H1 (cell line): Measurements from ENCODE around the gene PDZD2. TPM values are rescaled to one million over a fixed set of nuclear protein-coding genes. Genes with fewer than 3 reads are reported as not detected.

Source experiments
- CTCF ChIA-PET: fragments of 300-600 bp; sonication (Branson Sonifier 250); formaldehyde crosslinking; loops from one replicate; lab custom pipeline; 2021; ENCODE audit not compliant: partially characterized antibody; lab: Charles Lee
- POLR2A ChIA-PET: fragments of 300-600 bp; sonication (Branson Sonifier 250); formaldehyde crosslinking; loops from one replicate; lab custom pipeline; 2021; ENCODE audit warnings: inconsistent platforms; ENCODE audit not compliant: partially characterized antibody; lab: Charles Lee
- DNase-seq, 2 experiments: peaks; one replicate each; pipeline versions ENCODE4 v3.0.0 to v3.0.0-alpha.2; 2010 to 2022; ENCODE audit warnings: low spot score in 2 of 2, low read depth in 1 of 2, mixed read lengths in 1 of 2
- FAIRE-seq: peaks from 2 replicates; lab custom pipeline; 2011; peaks lifted over from hg19 to GRCh38; lab: Jason Lieb, UNC
- H2AFZ ChIP-seq: 2 replicates; pipeline ENCODE4 v1.8.1; 2012; ENCODE audit warnings: low read length, inconsistent platforms
- H2AK5ac ChIP-seq: 2 replicates; pipeline ENCODE4 v1.6.1; 2013; ENCODE audit warnings: low read depth, low read length
- H2BK120ac ChIP-seq: replicated peaks from 2 replicates; pipeline ENCODE3; 2013; ENCODE audit warnings: low read depth, low read length, inconsistent platforms
- H2BK12ac ChIP-seq: 2 replicates; pipeline ENCODE4 v1.6.1; 2013; ENCODE audit warnings: low read depth, low read length
- H2BK15ac ChIP-seq: 2 replicates; pipeline ENCODE4 v1.6.1; 2013; ENCODE audit warnings: low read length
- H2BK20ac ChIP-seq: 2 replicates; pipeline ENCODE4 v1.6.1; 2013; ENCODE audit warnings: low read length
- H2BK5ac ChIP-seq: 2 replicates; pipeline ENCODE4 v1.6.1; 2013; ENCODE audit warnings: low read depth, low read length
- H3K14ac ChIP-seq: 2 replicates; pipeline ENCODE4 v1.6.1; 2013; ENCODE audit warnings: inconsistent platforms; ENCODE audit not compliant: insufficient read length
- H3K18ac ChIP-seq: 2 replicates; pipeline ENCODE4 v1.6.1; 2013; ENCODE audit warnings: low read length; ENCODE audit errors: extremely low read depth
- H3K23ac ChIP-seq: 2 replicates; pipeline ENCODE4 v1.6.1; 2013; ENCODE audit warnings: inconsistent platforms; ENCODE audit not compliant: insufficient read length
- H3K23me2 ChIP-seq: 2 replicates; pipeline ENCODE4 v1.6.1; 2013; ENCODE audit warnings: low read depth, low read length
- H3K27ac ChIP-seq: 2 replicates; pipeline ENCODE4 v1.6.1; 2011; ENCODE audit warnings: low read depth, low read length, inconsistent platforms
- H3K27me3 ChIP-seq, 4 experiments: replicated peaks in 1 of 4; 1 replicate in 1 of 4; 2 replicates in 3 of 4; pipeline versions ENCODE4 v1.6.1 to v1.8.1; 2011 to 2013; ENCODE audit warnings: low read length in 3 of 4, mild to moderate bottlenecking in 3 of 4, inconsistent platforms in 2 of 4, mixed read lengths in 2 of 4, moderate library complexity in 1 of 4; ENCODE audit not compliant: control insufficient read depth in 3 of 4, insufficient read depth in 3 of 4; ENCODE audit errors: extremely low read depth in 1 of 4
- H3K36me3 ChIP-seq, 4 experiments: 2 replicates each; pipeline versions ENCODE4 v1.6.1 to v1.8.1; 2011 to 2013; ENCODE audit warnings: mild to moderate bottlenecking in 4 of 4, low read length in 3 of 4, moderate library complexity in 2 of 4, control low read depth in 1 of 4, inconsistent platforms in 1 of 4; ENCODE audit not compliant: insufficient read depth in 4 of 4, control insufficient read depth in 2 of 4
- H3K4ac ChIP-seq: replicated peaks from 2 replicates; pipeline ENCODE3; 2013; ENCODE audit warnings: low read length, low read depth, mixed read lengths, inconsistent platforms; ENCODE audit not compliant: insufficient read length
- H3K4me1 ChIP-seq, 4 experiments: replicated peaks in 1 of 4; 1 replicate in 1 of 4; 2 replicates in 3 of 4; pipeline versions ENCODE4 v1.6.1 to v1.8.1; 2011 to 2013; ENCODE audit warnings: low read length in 3 of 4, inconsistent platforms in 2 of 4, mixed read lengths in 1 of 4; ENCODE audit not compliant: insufficient read depth in 4 of 4, control insufficient read depth in 3 of 4
- H3K4me2 ChIP-seq, 2 experiments: 2 replicates each; pipeline versions ENCODE4 v1.6.1 to v1.8.1; 2011 to 2013; ENCODE audit warnings: low read depth in 2 of 2, low read length in 2 of 2, control low read depth in 1 of 2, inconsistent platforms in 1 of 2, mild to moderate bottlenecking in 1 of 2; ENCODE audit not compliant: insufficient read depth in 1 of 2
- H3K4me3 ChIP-seq, 4 experiments: fragments of 200-600, 300-600 bp in 1 of 4; sonication (generic), shearing (Covaris generic), sonication (Bioruptor Twin) in 1 of 4; 2 replicates each; pipeline versions ENCODE4 v1.5.1 to v1.8.1; 2011 to 2016; ENCODE audit warnings: low read length in 4 of 4, low read depth in 3 of 4, control low read depth in 2 of 4, inconsistent platforms in 2 of 4, mild to moderate bottlenecking in 2 of 4, mixed read lengths in 1 of 4, moderate library complexity in 1 of 4; ENCODE audit not compliant: insufficient read depth in 2 of 4; ENCODE audit errors: extremely low read depth in 1 of 4
- H3K56ac ChIP-seq: replicated peaks from 2 replicates; pipeline ENCODE3; 2013; ENCODE audit warnings: low read depth, mild to moderate bottlenecking, mixed read lengths, low read length, inconsistent platforms; ENCODE audit not compliant: insufficient read length
- H3K79me1 ChIP-seq: 2 replicates; pipeline ENCODE4 v1.6.1; 2013; ENCODE audit warnings: low read depth, low read length, control low read depth
- H3K79me2 ChIP-seq, 2 experiments: 2 replicates each; pipeline versions ENCODE4 v1.6.1 to v1.8.1; 2012 to 2013; ENCODE audit warnings: low read length in 2 of 2, mild to moderate bottlenecking in 2 of 2, inconsistent platforms in 1 of 2; ENCODE audit not compliant: insufficient read depth in 2 of 2, control insufficient read depth in 1 of 2
- H3K9ac ChIP-seq, 4 experiments: replicated peaks in 1 of 4; 1 replicate in 1 of 4; 2 replicates in 3 of 4; pipeline versions ENCODE4 v1.6.1 to v1.8.1; 2011 to 2013; ENCODE audit warnings: low read depth in 3 of 4, low read length in 3 of 4, control low read depth in 2 of 4, mild to moderate bottlenecking in 2 of 4, moderate library complexity in 2 of 4, inconsistent platforms in 1 of 4; ENCODE audit errors: extremely low read depth in 1 of 4
- H3K9me3 ChIP-seq, 2 experiments: 2 replicates each; pipeline versions ENCODE4 v1.6.1 to v1.8.1; 2012 to 2013; ENCODE audit warnings: mild to moderate bottlenecking in 2 of 2, moderate library complexity in 2 of 2, control low read depth in 1 of 2, inconsistent platforms in 1 of 2, low read depth in 1 of 2, low read length in 1 of 2, mixed read lengths in 1 of 2; ENCODE audit not compliant: insufficient read depth in 2 of 2
- H4K20me1 ChIP-seq, 2 experiments: replicated peaks in 1 of 2; 2 replicates each; pipeline versions ENCODE3 to v1.8.1; 2011 to 2013; ENCODE audit warnings: inconsistent platforms in 2 of 2, low read length in 2 of 2, mild to moderate bottlenecking in 1 of 2; ENCODE audit not compliant: insufficient read depth in 2 of 2, control insufficient read depth in 1 of 2
- H4K5ac ChIP-seq: 2 replicates; pipeline ENCODE4 v1.6.1; 2013; ENCODE audit warnings: low read length, low read depth, mixed read lengths, inconsistent platforms; ENCODE audit not compliant: insufficient read length
- H4K8ac ChIP-seq: 2 replicates; pipeline ENCODE4 v1.8.0; 2013; ENCODE audit warnings: mild to moderate bottlenecking, moderate library complexity, low read length, inconsistent platforms; ENCODE audit not compliant: insufficient read depth; ENCODE audit errors: extremely low read depth
- H4K91ac ChIP-seq: replicated peaks from 2 replicates; pipeline ENCODE3; 2013; ENCODE audit warnings: low read length, mixed read lengths, inconsistent platforms; ENCODE audit not compliant: insufficient read length
- RAD21 ChIP-seq, 2 experiments: IDR thresholded peaks in 1 of 2; conservative IDR thresholded peaks in 1 of 2; 2 replicates each; pipeline ENCODE4 v1.6.1; 2011; ENCODE audit warnings: low read depth in 2 of 2, low read length in 2 of 2, improper control_type of control experiment in 1 of 2, inconsistent platforms in 1 of 2, mild to moderate bottlenecking in 1 of 2, moderate library complexity in 1 of 2
- SRF ChIP-seq: IDR thresholded peaks from 2 replicates; pipeline ENCODE4 v1.6.1; 2011; ENCODE audit warnings: mild to moderate bottlenecking, low read depth, low read length, moderate library complexity
- TCF12 ChIP-seq: IDR thresholded peaks from 2 replicates; pipeline ENCODE4 v1.6.1; 2011; ENCODE audit warnings: low read depth, mild to moderate bottlenecking, low read length
- YY1 ChIP-seq: IDR thresholded peaks from 2 replicates; pipeline ENCODE4 v1.6.1; 2011; ENCODE audit warnings: low read depth, mild to moderate bottlenecking, low read length
- WGBS, 2 experiments: shearing (Covaris generic) in 1 of 2; methylation state at CpG; one replicate each; pipeline versions ENCODE4 v1.1.6 to v1.1.7; 2013 to 2015; ENCODE audit warnings: low lambda C conversion rate in 2 of 2, mixed read lengths in 2 of 2, inconsistent platforms in 1 of 2, low coverage in 1 of 2, missing lambda C conversion rate in 1 of 2; ENCODE audit not compliant: insufficient replicate concordance in 2 of 2, insufficient coverage in 1 of 2, insufficient read length in 1 of 2; ENCODE audit errors: extremely low coverage in 1 of 2, missing lambda C conversion rate in 1 of 2; 5-methylcytosine and 5-hydroxymethylcytosine counted together
- polyA plus RNA-seq, 7 experiments: library from polyadenylated mRNA; depleted of rRNA in 3 of 7; stranded (reverse) in 5 of 7; unstranded in 2 of 7; fragments of >200 nt in 5 of 7; fragments of 200-250 nt in 2 of 7; gene quantifications; 1 replicate in 5 of 7; 2 replicates in 1 of 7; 4 replicates in 1 of 7; pipeline versions ENCODE4 v1.2.1 to v1.2.3, GENCODE V29; 2011 to 2013; ENCODE audit warnings: missing spikeins in 2 of 7, mixed read lengths in 2 of 7
- total RNA-seq: library from RNA; stranded (reverse); fragmentation: NEBNext Ultra II Directional; extraction: Animal tissue kit (Norgen Biotek cat#: 25700); gene quantifications from 2 replicates; pipeline ENCODE4 v1.2.1, GENCODE V29; 2021
- TF ChIP-seq, protein P1 (sequence below), 3 experiments: IDR thresholded peaks; 1 replicate in 2 of 3; 2 replicates in 1 of 3; pipeline versions ENCODE4 v1.5.1 to v1.6.1; 2011; ENCODE audit warnings: low read length in 3 of 3, mild to moderate bottlenecking in 3 of 3, inconsistent platforms in 2 of 3, low read depth in 1 of 3, moderate library complexity in 1 of 3; ENCODE audit not compliant: insufficient read depth in 1 of 3; ENCODE audit errors: control extremely low read depth in 1 of 3

The PDZD2 gene
- total and polyA plus RNA-seq, 2 of the 8 experiments (the other 6 are each of a cell fraction or from before 2014, with no cell fraction given), result 1.2 to 6.8 TPM

GRCh38 chr5:32092938-32093812 is 454.2 kb downstream of the PDZD2 start:
- H3K27me3 ChIP-seq, result no peaks in the 10 kb centered on the region
- no peak overlapping the region for H2AK5ac ChIP-seq
- POLR2A ChIA-PET, result interaction anchor here (1.0 kb wide), 1 partner anchor 238 kb away, joined by 3 read pairs; no protein-coding TSS in a partner anchor
- H2BK12ac ChIP-seq, result no peak overlapping the region
- peaks cover 0 to 3% (median 0%) of the 10 kb centered on the region in 4 experiments; a peak in 2 of 8 replicates for H3K36me3 ChIP-seq
- no peak overlapping the region for H3K9ac ChIP-seq
- CTCF ChIA-PET, result interaction anchor here (0.6 to 5.3 kb wide), 51 partner anchors 9 to 519 kb away, joined by 3 to 68 read pairs (median 4); no protein-coding TSS in a partner anchor
- H2AFZ ChIP-seq, result peak overlapping the region; percentile 54; the same call in 1 of the 2 replicates
- H3K4me2 ChIP-seq, result peak overlapping the region in 1 of 2 experiments; percentile 19; a peak in 1 of 4 replicates
- WGBS, 2 experiments, result 74% methylated on average over 20 of the region's 20 CpGs; no CpG with 5 or more reads in 1 of the 2 experiments
- no peak overlapping the region for H3K23ac ChIP-seq
- no peak overlapping the region for H2BK15ac ChIP-seq
- no peak overlapping the region for H2BK120ac ChIP-seq
- H4K5ac ChIP-seq, result no peak overlapping the region
- no peaks in the 10 kb centered on the region for H3K9me3 ChIP-seq
- no peaks in the 10 kb centered on the region for H3K23me2 ChIP-seq
- no peak overlapping the region for H3K56ac ChIP-seq
- no peaks in the 10 kb centered on the region for H3K79me1 ChIP-seq
- DNase-seq, result peak; percentile 39 to 84
- H3K18ac ChIP-seq, result no peak overlapping the region
- no peak overlapping the region for H3K4me3 ChIP-seq
- H3K4me1 ChIP-seq, result peaks cover 0 to 2% (median 0%) of the 10 kb centered on the region in 4 experiments; a peak in 1 of 7 replicates
- peak overlapping the region; percentile 38; the same call in 1 of the 2 replicates for H4K8ac ChIP-seq
- H2BK20ac ChIP-seq, result no peak overlapping the region
- H2BK5ac ChIP-seq, result no peak overlapping the region; the same call in 1 of the 2 replicates
- H4K20me1 ChIP-seq, result no peaks in the 10 kb centered on the region
- H3K14ac ChIP-seq, result no peak overlapping the region
- H3K27ac ChIP-seq, result no peak overlapping the region
- H3K4ac ChIP-seq, result no peak overlapping the region
- H4K91ac ChIP-seq, result no peak overlapping the region
- TF ChIP-seq, protein P1, sequence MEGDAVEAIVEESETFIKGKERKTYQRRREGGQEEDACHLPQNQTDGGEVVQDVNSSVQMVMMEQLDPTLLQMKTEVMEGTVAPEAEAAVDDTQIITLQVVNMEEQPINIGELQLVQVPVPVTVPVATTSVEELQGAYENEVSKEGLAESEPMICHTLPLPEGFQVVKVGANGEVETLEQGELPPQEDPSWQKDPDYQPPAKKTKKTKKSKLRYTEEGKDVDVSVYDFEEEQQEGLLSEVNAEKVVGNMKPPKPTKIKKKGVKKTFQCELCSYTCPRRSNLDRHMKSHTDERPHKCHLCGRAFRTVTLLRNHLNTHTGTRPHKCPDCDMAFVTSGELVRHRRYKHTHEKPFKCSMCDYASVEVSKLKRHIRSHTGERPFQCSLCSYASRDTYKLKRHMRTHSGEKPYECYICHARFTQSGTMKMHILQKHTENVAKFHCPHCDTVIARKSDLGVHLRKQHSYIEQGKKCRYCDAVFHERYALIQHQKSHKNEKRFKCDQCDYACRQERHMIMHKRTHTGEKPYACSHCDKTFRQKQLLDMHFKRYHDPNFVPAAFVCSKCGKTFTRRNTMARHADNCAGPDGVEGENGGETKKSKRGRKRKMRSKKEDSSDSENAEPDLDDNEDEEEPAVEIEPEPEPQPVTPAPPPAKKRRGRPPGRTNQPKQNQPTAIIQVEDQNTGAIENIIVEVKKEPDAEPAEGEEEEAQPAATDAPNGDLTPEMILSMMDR (IDR thresholded peaks at IDR 0.05; ENCODE audit: control extremely low read depth in 1 of 3, insufficient read depth in 1 of 3, low read depth in 1 of 3, low read length in 3 of 3), result peak; percentile 73 to 90 (median 87)
- TF ChIP-seq RAD21 (IDR thresholded peaks at IDR 0.05 in 1 of 2, conservative IDR thresholded peaks at IDR 0.05 in 1 of 2; ENCODE audit: low read depth in 2 of 2, low read length in 2 of 2) (peak; percentile 94 to 95), SRF (no peak), TCF12 (no peak), YY1 (peak; percentile 39; the same call in 1 of the 2 replicates)
- TF ChIP-seq, all 59 proteins: peak for 3
- FAIRE-seq, result no peak
- no peaks in the 10 kb centered on the region for H3K79me2 ChIP-seq
